ENCODE results near the gene KAT5. TPM values are rescaled to one million over a fixed set of nuclear protein-coding genes. Genes with fewer than 3 reads are reported as not detected.

KAT5 gene
- total and polyA plus RNA-seq, 8 donors, result 13.3 to 99.1 (median 56.1) TPM

DNA sequence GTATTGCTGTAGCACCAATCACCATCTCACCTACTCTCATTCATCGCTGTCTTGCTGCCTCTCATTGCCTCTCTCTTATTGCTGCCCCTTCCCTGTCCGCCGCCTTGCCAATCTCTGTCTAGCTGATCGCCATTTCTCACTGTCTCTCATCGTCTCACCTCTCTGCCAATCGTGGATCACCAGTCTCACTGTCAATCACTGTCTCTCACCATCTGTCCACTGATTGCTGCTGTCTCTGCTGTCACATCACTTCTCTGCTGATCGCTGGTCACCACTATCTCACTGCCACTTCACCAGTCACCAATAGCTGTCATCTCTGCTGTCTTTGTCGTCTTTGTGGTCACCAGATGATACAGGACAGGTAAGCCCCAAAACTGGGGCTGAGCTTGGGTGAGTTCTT is 29.1 kb downstream of the KAT5 start:
- H3K27ac ChIP-seq, result no peak overlapping the region
- no peak for TF ChIP-seq POLR2AphosphoS5 (IDR thresholded peaks at IDR 0.05)
- TF ChIP-seq POLR2A (IDR thresholded peaks at IDR 0.05), result no peak
- TF ChIP-seq, protein P1, sequence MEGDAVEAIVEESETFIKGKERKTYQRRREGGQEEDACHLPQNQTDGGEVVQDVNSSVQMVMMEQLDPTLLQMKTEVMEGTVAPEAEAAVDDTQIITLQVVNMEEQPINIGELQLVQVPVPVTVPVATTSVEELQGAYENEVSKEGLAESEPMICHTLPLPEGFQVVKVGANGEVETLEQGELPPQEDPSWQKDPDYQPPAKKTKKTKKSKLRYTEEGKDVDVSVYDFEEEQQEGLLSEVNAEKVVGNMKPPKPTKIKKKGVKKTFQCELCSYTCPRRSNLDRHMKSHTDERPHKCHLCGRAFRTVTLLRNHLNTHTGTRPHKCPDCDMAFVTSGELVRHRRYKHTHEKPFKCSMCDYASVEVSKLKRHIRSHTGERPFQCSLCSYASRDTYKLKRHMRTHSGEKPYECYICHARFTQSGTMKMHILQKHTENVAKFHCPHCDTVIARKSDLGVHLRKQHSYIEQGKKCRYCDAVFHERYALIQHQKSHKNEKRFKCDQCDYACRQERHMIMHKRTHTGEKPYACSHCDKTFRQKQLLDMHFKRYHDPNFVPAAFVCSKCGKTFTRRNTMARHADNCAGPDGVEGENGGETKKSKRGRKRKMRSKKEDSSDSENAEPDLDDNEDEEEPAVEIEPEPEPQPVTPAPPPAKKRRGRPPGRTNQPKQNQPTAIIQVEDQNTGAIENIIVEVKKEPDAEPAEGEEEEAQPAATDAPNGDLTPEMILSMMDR (IDR thresholded peaks at IDR 0.05), result no peak
- no peak for TF ChIP-seq EP300 (IDR thresholded peaks at IDR 0.05)
- no peak for DNase-seq
- H3K4me1 ChIP-seq, result no peaks in the 10 kb centered on the region
- intact Hi-C loops (cut with DNase I; ENCODE audit: low total_unique reads), result no loop called here
- H3K9me3 ChIP-seq, result no peaks in the 10 kb centered on the region
- no peak overlapping the region for H3K4me3 ChIP-seq
- H3K27me3 ChIP-seq, result peaks cover 0 to 15% (median 0%) of the 10 kb centered on the region in 3 donors
- no peaks in the 10 kb centered on the region for H3K36me3 ChIP-seq
- 72 to 85% (median 82%) methylated on average over 8 of the region's 8 CpGs for WGBS, 5 donors

DNA sequence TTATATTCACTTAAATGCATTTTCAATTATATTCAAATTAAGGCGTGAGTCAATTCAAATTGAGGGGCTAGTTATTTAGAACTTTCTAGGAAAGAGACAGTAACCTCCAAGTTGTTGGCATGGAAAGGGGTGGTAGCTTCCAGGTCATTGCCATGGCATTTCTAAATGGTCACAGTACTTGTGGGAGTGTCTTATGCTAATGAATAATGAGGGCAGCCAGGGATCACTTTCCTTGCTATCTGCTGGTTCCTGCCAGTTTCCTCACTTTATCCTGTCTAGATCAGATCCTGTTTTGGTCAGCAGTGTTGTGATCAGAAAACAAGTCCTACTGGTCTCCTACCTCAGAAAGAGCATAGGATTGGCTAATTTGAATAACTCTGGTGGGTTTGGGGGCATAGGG is 30.3 kb downstream of the KAT5 start:
- peaks cover 0 to 15% (median 0%) of the 10 kb centered on the region in 3 donors for H3K27me3 ChIP-seq
- no peak for DNase-seq
- 75 to 98% (median 86%) methylated on average over 1 of the region's 1 CpG for WGBS, 5 donors
- H3K27ac ChIP-seq, result no peak overlapping the region
- H3K9me3 ChIP-seq, result no peaks in the 10 kb centered on the region
- H3K4me3 ChIP-seq, result no peak overlapping the region
- no peaks in the 10 kb centered on the region for H3K4me1 ChIP-seq
- no peaks in the 10 kb centered on the region for H3K36me3 ChIP-seq
- TF ChIP-seq EP300 (IDR thresholded peaks at IDR 0.05) (no peak), POLR2AphosphoS5 (IDR thresholded peaks at IDR 0.05) (no peak), POLR2A (IDR thresholded peaks at IDR 0.05) (no peak)
- TF ChIP-seq, protein P1 (IDR thresholded peaks at IDR 0.05), result no peak
- intact Hi-C loops (cut with DNase I; ENCODE audit: low total_unique reads), result no loop called here

DNA sequence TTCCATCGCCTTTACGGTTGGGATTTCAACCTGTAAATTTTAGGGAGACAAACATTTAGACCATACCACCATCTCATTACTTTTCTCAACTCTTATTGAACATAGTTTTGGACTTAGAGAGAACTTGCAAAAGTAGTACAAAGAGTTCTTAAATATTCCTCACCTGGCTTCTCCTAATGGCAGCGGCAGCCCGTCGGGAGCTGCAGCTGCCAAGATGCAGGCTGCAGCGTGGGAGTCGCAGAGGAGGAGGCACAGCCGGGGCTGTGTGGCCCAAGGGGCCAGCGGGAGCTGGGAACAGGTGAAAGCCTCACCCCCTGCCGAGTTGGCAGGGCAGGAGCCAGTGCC is 31.6 kb downstream of the KAT5 start:
- Histone ChIP-seq H3K27ac (no peak overlapping the region), H3K4me1 (no peaks in the 10 kb centered on the region), H3K9me3 (no peaks in the 10 kb centered on the region), H3K4me3 (no peak overlapping the region), H3K27me3 (peaks cover 0 to 11% (median 0%) of the 10 kb centered on the region in 3 donors), H3K36me3 (no peaks in the 10 kb centered on the region)
- TF ChIP-seq, protein P1 (IDR thresholded peaks at IDR 0.05), result no peak
- TF ChIP-seq POLR2A (IDR thresholded peaks at IDR 0.05) (no peak), EP300 (IDR thresholded peaks at IDR 0.05) (no peak), POLR2AphosphoS5 (IDR thresholded peaks at IDR 0.05) (no peak)
- DNase-seq, result no peak
- intact Hi-C loops (cut with DNase I; ENCODE audit: low total_unique reads), result no loop called here
- 66 to 89% (median 77%) methylated on average over 8 to 10 of the region's 10 CpGs for WGBS, 5 donors

DNA sequence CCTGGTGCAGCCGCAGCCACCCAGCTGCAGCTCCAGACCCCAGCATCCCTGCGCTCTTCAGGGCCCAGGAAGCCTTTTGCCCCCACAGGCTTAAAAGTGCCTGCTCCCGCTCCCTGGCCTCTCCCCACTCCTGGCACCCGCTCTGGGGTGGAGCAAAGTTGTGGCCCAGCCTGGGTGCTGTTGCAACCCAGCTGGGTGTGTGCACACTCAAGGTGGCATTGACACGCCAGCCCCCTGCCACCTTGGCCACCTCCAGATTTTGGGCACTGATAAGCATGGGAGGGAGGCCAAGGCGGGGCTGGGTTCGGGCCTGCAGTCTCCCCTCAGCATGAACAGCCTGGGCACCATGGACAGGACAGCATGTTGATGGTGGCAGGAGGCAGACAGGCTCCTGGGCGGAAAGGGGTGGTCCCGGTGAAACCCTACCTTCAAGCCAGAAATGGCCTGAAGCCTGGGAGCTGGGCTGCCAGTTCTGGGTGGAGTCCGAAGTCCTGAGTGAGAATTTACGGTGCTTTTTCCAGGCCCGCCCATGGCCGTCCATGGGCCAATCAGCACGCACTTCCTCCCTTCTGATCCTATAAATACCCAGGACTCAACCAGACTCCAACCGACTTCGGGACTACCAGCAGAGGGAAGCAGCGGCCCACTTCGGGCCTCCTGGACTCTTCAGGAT is 32.1 kb downstream of the KAT5 start:
- 68 to 76% (median 74%) methylated on average over 12 to 18 of the region's 18 CpGs for WGBS, 5 donors
- TF ChIP-seq, protein P1 (IDR thresholded peaks at IDR 0.05), result peak in 2 of 7 experiments; percentile 34 to 38
- no peak for TF ChIP-seq POLR2A (IDR thresholded peaks at IDR 0.05)
- Histone ChIP-seq H3K4me1 (no peaks in the 10 kb centered on the region), H3K36me3 (no peaks in the 10 kb centered on the region), H3K27ac (no peak overlapping the region), H3K27me3 (peaks cover 0 to 11% (median 0%) of the 10 kb centered on the region in 3 donors), H3K9me3 (no peaks in the 10 kb centered on the region), H3K4me3 (no peak overlapping the region)
- peak; percentile 39 to 49 for DNase-seq
- intact Hi-C loops (cut with DNase I; ENCODE audit: low total_unique reads), result no loop called here
